Measurements from ENCODE around the gene KRT7. TPM values are rescaled to one million over a fixed set of nuclear protein-coding genes. Genes with fewer than 3 reads are reported as not detected.

KRT7 gene
- total RNA-seq, 3 donors from 2014 or later, result 1.2 to 2.1 (median 1.5) TPM

DNA sequence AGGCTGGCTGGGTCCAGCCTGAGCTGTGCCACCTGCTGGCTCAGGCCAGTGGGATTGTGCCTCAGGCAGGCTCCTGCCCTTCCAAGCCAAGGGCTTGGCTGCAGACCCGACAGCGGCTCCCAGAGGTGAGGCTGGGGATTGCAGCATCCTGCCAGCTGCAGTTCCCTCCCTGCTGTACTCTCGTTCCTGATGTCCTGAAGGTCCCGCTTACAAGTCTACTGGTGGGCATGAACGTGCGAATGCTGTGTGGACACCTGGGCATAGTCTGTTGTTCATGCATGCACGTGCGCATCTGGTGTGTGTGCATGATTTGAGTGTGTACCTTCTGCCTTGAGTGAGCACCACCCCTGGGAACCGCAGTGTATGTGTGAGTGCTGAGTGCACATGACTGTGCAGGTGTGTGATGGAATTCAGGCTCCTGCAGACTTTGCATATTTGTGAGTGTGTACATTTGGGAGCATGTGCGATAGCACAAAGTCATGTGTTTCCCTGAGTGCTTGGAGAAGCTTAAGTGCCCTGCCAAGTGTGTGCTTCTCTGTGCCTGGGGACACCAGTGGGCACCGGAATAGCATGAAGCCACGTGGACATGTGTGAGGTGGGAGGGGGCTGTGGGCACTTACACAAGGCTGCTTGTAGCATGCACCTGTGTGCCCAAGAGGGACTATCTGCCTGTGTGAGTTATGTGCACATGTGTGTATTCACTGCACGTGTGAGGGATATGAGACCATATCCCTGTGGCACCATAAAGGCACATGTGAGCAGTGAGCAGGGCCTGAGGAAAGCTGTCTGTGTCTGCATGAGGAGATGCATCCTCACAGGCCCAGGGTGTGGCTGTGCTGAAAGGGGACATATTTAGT is 19.3 kb upstream of the KRT7 start:
- ATAC-seq (peak; percentile 58 to 71), DNase-seq (peak; percentile 31)
- no peaks in the 10 kb centered on the region for H3K36me3 Mint-ChIP-seq (ENCODE audit: insufficient read depth)
- H3K4me3 Mint-ChIP-seq, result no peak overlapping the region
- H3K27me3 Mint-ChIP-seq (ENCODE audit: low read depth), result peaks cover 15% of the 10 kb centered on the region
- H3K4me1 Mint-ChIP-seq (ENCODE audit: low read depth), result no peaks in the 10 kb centered on the region
- H3K9me3 Mint-ChIP-seq, result no peaks in the 10 kb centered on the region

DNA sequence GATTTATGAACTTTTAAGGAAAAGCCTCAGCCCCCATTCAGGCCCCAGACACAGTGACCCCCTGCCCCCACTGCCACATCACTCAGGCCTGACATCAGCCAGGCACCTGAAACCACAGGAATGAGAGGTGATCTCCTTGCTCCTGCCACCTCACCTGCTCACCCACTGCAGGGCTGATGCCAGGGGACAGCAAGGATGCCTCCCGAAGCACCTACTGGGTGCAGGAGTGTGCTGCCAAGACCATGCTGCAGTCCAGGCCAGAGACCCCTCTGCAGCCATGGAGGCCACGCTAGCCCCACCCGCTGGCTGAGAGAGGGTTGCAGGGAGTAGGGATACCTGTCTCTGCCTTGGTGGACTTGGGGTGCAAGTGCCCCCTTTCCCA is 18.6 kb upstream of the KRT7 start:
- no peak for DNase-seq
- no peaks in the 10 kb centered on the region for H3K36me3 Mint-ChIP-seq (ENCODE audit: insufficient read depth)
- no peaks in the 10 kb centered on the region for H3K9me3 Mint-ChIP-seq
- peaks cover 15% of the 10 kb centered on the region for H3K27me3 Mint-ChIP-seq (ENCODE audit: low read depth)
- ATAC-seq, result no peak
- H3K4me3 Mint-ChIP-seq, result no peak overlapping the region
- H3K4me1 Mint-ChIP-seq (ENCODE audit: low read depth), result no peaks in the 10 kb centered on the region

DNA sequence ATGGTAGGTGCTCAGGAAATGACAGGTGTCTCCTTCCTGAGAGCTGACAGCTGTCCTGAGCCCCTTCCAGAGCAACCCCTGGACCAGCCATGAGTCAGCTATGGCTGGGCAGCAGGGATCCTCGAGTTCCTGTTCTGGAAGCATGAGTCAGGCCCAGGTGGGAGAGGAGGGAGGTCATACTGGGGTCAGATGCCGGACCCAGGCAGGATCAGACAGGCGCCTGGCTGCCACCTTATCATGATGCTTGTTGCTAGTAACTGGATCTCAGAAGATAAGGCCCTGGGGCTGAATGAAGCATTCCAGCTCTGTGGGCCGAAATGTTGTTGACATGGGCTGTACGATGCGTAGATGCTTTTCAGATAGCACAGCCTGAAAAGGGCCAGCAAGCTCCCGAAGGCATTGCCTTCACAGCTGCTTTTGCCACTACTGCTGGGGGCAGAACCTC is 17.4 kb upstream of the KRT7 start:
- ATAC-seq (no peak), DNase-seq (no peak)
- Mint-ChIP-seq H3K4me1 (ENCODE audit: low read depth) (no peaks in the 10 kb centered on the region), H3K27me3 (ENCODE audit: low read depth) (peaks cover 27% of the 10 kb centered on the region), H3K9me3 (no peaks in the 10 kb centered on the region), H3K4me3 (no peak overlapping the region), H3K36me3 (ENCODE audit: insufficient read depth) (no peaks in the 10 kb centered on the region)

DNA sequence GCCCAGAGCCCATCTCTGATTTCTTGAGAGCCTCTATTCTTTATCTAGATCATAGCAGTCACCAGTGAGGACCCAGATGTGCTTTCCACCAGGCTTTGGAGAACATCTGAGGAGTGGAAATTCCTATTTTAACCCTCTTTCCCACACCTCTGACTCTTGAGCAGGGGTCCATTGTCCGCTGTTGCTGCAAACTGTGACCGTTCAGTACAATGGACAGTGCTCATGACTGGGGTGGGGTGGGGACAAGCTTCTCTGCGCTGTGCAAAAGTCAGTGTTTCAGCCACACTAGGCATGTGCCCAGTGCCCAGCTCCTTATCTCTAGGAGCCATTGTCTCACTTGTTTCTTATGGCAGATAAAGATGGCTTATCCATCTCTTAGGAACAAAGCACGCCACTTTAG is 16.9 kb upstream of the KRT7 start:
- Mint-ChIP-seq H3K9me3 (no peaks in the 10 kb centered on the region), H3K27me3 (ENCODE audit: low read depth) (peaks cover 32% of the 10 kb centered on the region), H3K36me3 (ENCODE audit: insufficient read depth) (no peaks in the 10 kb centered on the region), H3K4me1 (ENCODE audit: low read depth) (peaks cover under 1% of the 10 kb centered on the region), H3K4me3 (no peak overlapping the region)
- DNase-seq, result no peak
- ATAC-seq, result no peak

DNA sequence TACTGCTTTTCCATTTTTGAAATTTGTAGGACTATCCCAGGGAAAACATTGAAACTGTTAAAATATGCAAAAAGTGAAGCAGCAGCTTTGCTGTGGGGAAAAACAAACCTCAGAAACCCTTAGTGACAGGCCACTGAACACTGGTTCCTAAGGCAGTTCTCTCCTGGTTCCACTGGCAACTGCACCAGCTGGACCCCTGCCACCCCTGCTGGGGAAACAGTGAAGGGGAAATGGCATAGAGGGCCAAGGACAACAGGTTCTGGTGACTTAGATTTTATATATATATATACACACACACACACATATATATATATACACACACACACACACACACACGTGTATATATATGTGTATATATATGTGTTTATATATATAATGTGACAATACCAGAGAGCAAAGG is 16.2 kb upstream of the KRT7 start:
- DNase-seq, result no peak
- no peak overlapping the region for H3K4me3 Mint-ChIP-seq
- ATAC-seq, result no peak
- H3K4me1 Mint-ChIP-seq (ENCODE audit: low read depth), result peaks cover 6% of the 10 kb centered on the region
- no peaks in the 10 kb centered on the region for H3K9me3 Mint-ChIP-seq
- peaks cover 36% of the 10 kb centered on the region for H3K27me3 Mint-ChIP-seq (ENCODE audit: low read depth)
- no peaks in the 10 kb centered on the region for H3K36me3 Mint-ChIP-seq (ENCODE audit: insufficient read depth)

DNA sequence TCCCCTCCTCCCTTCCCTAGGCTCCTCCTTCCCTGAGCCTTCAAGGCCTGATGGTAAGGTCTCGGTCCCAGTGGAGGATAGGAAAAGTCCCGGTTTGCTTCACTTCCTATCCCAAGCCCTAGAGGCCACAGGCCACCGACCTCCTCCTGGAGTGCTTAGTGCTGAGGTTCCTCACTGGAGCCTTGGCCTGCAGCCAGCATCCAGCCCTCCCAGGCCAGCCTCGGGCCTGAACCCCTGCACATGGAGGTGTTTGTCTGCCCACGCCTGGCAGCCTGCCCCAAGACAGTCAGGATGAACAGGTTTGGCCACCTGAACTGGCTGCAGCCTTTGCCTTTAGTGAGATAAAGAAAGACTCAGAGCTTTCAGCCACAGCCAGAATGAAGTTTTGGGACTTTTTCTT is 15.8 kb upstream of the KRT7 start:
- no peak for DNase-seq
- H3K4me3 Mint-ChIP-seq, result no peak overlapping the region
- no peaks in the 10 kb centered on the region for H3K9me3 Mint-ChIP-seq
- H3K27me3 Mint-ChIP-seq (ENCODE audit: low read depth), result peaks cover 36% of the 10 kb centered on the region
- no peaks in the 10 kb centered on the region for H3K36me3 Mint-ChIP-seq (ENCODE audit: insufficient read depth)
- no peak for ATAC-seq
- H3K4me1 Mint-ChIP-seq (ENCODE audit: low read depth), result peaks cover 8% of the 10 kb centered on the region

DNA sequence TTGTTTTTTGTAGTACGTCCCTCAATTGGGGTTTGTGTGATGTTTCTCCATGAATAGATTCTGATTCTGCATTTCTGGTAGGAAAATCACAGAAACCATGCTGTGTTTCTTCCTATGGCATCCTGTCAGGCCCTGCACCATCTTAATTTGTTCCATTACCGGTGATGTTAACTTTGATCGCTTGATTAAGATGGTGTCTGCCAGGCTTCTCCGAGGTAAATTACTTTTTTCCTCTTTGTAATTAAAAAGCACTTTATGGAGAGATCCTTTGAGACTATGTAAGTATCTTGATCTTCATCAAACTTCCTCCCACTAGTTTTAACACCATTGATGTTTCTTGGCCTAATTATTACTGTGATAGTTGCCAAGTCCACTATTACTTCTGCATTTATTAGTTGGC is 15.0 kb upstream of the KRT7 start:
- ATAC-seq (no peak), DNase-seq (no peak)
- Mint-ChIP-seq H3K4me3 (no peak overlapping the region), H3K27me3 (ENCODE audit: low read depth) (peaks cover 38% of the 10 kb centered on the region), H3K9me3 (no peaks in the 10 kb centered on the region), H3K4me1 (ENCODE audit: low read depth) (peaks cover 10% of the 10 kb centered on the region), H3K36me3 (ENCODE audit: insufficient read depth) (no peaks in the 10 kb centered on the region)

DNA sequence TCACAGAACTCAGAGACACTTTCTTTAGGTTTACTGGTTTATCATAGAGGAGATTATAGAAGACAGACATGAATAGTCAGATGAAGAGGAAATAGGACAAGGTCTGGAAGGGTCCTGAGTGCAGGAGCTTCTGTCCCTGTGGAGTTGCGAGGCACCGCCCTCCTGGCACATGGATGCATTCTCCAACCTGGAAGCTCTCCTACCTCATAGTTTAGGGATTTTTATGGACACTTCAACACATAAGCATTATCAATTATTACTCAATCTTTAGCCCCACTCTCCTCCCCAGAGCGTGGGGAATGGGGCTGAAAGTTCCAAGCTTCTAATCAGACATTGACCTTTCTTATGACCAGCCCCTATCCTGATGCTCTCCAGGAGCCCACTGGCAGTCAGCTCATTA is 12.6 kb upstream of the KRT7 start:
- ATAC-seq (no peak), DNase-seq (no peak)
- Mint-ChIP-seq H3K4me3 (no peak overlapping the region), H3K27me3 (ENCODE audit: low read depth) (peaks cover 46% of the 10 kb centered on the region), H3K9me3 (no peaks in the 10 kb centered on the region), H3K4me1 (ENCODE audit: low read depth) (peaks cover 16% of the 10 kb centered on the region), H3K36me3 (ENCODE audit: insufficient read depth) (no peaks in the 10 kb centered on the region)

DNA sequence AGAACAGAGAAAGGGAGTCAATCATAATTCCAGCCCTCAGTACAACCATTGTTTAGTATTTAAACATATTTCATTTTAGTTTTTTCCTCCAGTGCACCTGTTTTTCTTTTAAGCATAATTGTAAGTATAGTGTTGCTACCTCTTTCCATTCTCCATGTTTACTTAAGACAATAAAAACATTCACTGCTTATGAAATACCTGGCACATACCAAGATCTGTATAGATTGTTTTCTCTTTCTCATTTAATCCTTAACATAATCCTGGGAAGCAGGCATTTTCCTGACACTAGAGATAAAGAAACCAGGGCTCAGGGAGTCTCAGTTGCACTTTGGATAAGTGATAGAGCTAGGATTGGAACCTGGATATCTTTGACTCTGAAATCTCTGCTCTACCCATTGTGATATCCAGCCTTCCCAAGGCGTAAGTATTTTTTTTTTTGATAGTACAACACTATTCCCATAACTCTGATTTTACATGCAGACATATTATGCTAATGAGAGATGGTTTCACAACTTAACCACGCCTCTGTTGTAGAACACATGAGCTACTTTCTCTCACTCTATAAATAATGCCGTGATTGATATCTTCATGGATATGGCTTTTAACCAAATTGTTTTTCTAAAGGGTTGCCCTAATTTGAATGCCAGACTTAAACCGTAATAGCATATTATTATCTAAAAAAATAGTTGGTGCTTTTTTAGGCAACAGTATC is 11.8 kb upstream of the KRT7 start:
- Mint-ChIP-seq H3K27me3 (ENCODE audit: low read depth) (peaks cover 49% of the 10 kb centered on the region), H3K36me3 (ENCODE audit: insufficient read depth) (no peaks in the 10 kb centered on the region), H3K4me1 (ENCODE audit: low read depth) (peaks cover 16% of the 10 kb centered on the region), H3K4me3 (no peak overlapping the region), H3K9me3 (no peaks in the 10 kb centered on the region)
- DNase-seq, result no peak
- ATAC-seq, result no peak

DNA sequence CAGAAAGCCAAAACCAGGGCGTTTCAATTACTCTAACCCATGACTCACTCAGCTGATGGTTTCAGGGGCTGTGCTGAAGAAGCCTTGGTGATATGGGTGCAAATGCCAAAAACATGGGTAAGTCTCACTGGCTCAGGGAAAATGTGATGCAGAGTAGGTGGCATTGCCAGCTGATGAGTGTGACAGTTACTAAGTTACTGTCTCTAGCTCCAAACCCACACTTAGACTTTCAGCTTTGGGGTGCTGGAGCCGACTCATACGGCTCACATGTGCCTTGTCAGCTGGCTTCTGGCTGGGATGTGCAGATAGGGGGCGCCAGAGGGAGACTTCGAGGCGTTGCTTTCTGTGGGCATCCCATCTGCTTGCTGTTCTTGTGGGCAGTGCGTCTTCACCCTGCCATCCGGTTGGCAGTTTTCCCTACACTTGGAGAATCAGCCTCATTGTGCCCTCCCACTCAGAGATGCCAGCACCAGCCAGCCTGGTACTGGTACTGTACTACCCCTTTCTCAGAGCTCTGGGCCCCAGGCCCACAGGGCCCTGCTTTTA is 11.1 kb upstream of the KRT7 start:
- Mint-ChIP-seq H3K36me3 (ENCODE audit: insufficient read depth) (no peaks in the 10 kb centered on the region), H3K4me3 (peak overlapping the region; percentile 17), H3K4me1 (ENCODE audit: low read depth) (peaks cover 16% of the 10 kb centered on the region), H3K27me3 (ENCODE audit: low read depth) (peaks cover 47% of the 10 kb centered on the region), H3K9me3 (no peaks in the 10 kb centered on the region)
- DNase-seq, result peak; percentile 14
- ATAC-seq, result peak; percentile 97

DNA sequence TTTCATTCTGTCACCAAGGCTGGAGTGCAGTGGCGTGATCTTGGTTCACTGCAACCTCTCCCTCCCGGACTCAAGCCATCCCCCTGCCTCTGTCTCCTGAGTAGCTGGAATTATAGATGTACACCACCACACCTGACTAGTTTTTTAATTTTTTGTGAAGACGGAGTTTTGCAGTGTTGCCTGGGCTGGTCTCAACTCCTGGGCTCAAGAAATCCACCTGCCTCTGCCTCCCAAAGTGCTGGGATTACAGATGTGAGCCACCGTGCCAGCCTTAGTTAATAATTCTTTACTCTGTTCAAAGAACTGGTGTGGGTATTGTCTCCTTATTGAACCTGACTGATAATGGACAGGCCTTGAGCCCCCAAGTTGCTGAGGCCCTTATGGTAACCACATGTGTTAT is 10.4 kb upstream of the KRT7 start:
- H3K4me3 Mint-ChIP-seq, result no peak overlapping the region
- H3K4me1 Mint-ChIP-seq (ENCODE audit: low read depth), result peaks cover 16% of the 10 kb centered on the region
- ATAC-seq (no peak), DNase-seq (no peak)
- peaks cover 47% of the 10 kb centered on the region for H3K27me3 Mint-ChIP-seq (ENCODE audit: low read depth)
- no peaks in the 10 kb centered on the region for H3K9me3 Mint-ChIP-seq
- H3K36me3 Mint-ChIP-seq (ENCODE audit: insufficient read depth), result no peaks in the 10 kb centered on the region

DNA sequence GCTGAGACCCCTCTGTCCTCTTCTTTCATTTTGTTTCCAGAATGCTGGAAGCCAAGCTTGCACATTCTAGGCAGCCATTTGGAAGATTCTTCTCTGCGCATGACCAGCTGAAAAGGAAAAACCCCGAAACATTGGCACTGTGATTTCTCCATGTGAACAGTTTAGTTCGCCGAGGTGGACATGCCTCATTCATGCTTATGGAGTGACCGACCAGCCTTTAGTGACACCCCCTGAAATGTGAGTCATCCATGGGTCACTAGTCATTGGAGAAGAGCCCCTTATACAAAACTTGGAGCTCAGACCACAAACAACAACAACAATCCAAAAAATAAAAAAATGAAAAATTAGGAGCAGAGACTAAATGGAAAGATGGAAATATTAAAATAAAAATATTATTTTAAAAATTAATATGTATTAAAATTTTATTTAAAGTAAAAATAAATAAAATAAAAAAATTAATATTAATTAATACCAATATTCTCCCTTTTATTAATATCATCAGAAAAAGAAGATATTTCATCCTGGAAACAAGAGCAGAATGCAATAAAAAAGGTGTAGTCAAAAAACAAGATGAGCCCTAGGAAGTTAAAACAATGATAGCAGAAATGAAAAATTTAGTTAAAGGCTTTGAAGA is 9.5 kb upstream of the KRT7 start:
- no peaks in the 10 kb centered on the region for H3K36me3 Mint-ChIP-seq (ENCODE audit: insufficient read depth)
- H3K4me1 Mint-ChIP-seq (ENCODE audit: low read depth), result peaks cover 16% of the 10 kb centered on the region
- ATAC-seq (no peak), DNase-seq (no peak)
- H3K9me3 Mint-ChIP-seq, result no peaks in the 10 kb centered on the region
- no peak overlapping the region for H3K4me3 Mint-ChIP-seq
- peaks cover 44% of the 10 kb centered on the region for H3K27me3 Mint-ChIP-seq (ENCODE audit: low read depth)

DNA sequence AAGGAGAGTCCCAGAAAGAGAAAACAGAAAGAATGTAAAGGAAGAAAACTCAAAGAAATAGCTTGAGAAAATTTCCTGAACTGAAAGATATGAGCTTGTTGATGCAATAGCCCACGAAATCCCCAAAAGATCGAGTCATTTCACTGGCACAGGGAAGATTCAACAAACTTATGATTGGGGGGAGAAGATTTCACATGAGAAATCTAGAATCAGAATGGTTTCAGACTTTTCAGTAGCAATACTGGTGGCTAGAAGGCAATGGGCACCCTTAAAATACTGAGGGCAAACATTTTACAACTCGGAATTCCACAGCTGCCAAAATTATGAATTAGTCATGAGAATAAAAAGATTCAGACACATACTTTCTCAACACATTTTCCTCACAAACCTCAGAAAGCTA is 8.9 kb upstream of the KRT7 start:
- peaks cover 16% of the 10 kb centered on the region for H3K4me1 Mint-ChIP-seq (ENCODE audit: low read depth)
- H3K27me3 Mint-ChIP-seq (ENCODE audit: low read depth), result peaks cover 44% of the 10 kb centered on the region
- no peaks in the 10 kb centered on the region for H3K36me3 Mint-ChIP-seq (ENCODE audit: insufficient read depth)
- ATAC-seq (no peak), DNase-seq (no peak)
- H3K4me3 Mint-ChIP-seq, result no peak overlapping the region
- H3K9me3 Mint-ChIP-seq, result no peaks in the 10 kb centered on the region

DNA sequence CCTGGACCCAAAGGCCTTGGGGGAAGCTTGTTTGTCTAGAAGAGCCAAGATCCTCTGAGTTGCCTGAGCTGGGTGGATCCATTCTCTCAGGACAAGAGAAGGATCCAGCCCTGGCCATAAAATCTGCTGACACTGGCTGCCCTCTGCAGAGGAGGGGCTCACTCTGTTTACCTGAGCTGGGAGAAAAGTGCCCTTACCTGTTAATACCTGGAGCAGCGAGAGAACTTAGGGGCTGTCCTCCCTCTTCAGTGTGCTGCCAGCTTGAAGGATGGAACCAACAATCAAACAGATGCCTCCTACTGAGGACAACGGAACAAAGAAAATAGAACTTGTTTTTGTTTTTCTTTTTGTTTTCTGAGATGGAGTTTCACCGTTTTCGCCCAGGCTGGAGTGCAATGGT is 7.3 kb upstream of the KRT7 start:
- Mint-ChIP-seq H3K4me1 (ENCODE audit: low read depth) (peaks cover 16% of the 10 kb centered on the region), H3K36me3 (ENCODE audit: insufficient read depth) (no peaks in the 10 kb centered on the region), H3K4me3 (no peak overlapping the region), H3K9me3 (no peaks in the 10 kb centered on the region), H3K27me3 (ENCODE audit: low read depth) (peaks cover 43% of the 10 kb centered on the region)
- DNase-seq (no peak), ATAC-seq (no peak)
